Measurements from ENCODE around the gene EXOC2.

- TF ChIP-seq CTCF (conservative IDR thresholded peaks at IDR 0.05; ENCODE audit: low read length) (no peak), EZH2phosphoT487 (IDR thresholded peaks at IDR 0.05; ENCODE audit: borderline replicate concordance, low read depth, low read length) (no peak)
These were observed 198.5 kb downstream of the EXOC2 start for GRCh38 chr6:494394-494793.

All from OCI-LY7 (cell line).